Lower lobe of right lung (tissue), 2 donors: Measurements from ENCODE around the gene ERG. TPM values are rescaled to one million over a fixed set of nuclear protein-coding genes. Genes with fewer than 3 reads are reported as not detected.
A peak's percentile ranks its signal among the peaks of the same experiment; 100 is the strongest.

Experiments
- ATAC-seq, 2 donors: fragments of 200-7000 bp; cut with Tn5 transposase; one replicate each; pipeline ENCODE4 v1.9.1; 2020 to 2022; ENCODE audit warnings: mild to moderate bottlenecking in 2 of 2, moderate library complexity in 2 of 2
- DNase-seq: peaks from one replicate; pipeline ENCODE4 v3.0.0-alpha.2; 2020
- H3K27ac ChIP-seq: fragments of 200-600 bp; one replicate; pipeline ENCODE4 v1.8.0; 2022
- H3K27me3 ChIP-seq: fragments of 200-600 bp; one replicate; pipeline ENCODE4 v1.8.0; 2022; ENCODE audit warnings: low read depth
- H3K36me3 ChIP-seq: fragments of 200-600 bp; one replicate; pipeline ENCODE4 v1.8.0; 2022; ENCODE audit warnings: mild to moderate bottlenecking
- H3K4me1 ChIP-seq: fragments of 200-600 bp; one replicate; pipeline ENCODE4 v1.8.0; 2022
- H3K4me3 ChIP-seq: fragments of 200-600 bp; one replicate; pipeline ENCODE4 v1.8.0; 2022; ENCODE audit warnings: mild to moderate bottlenecking
- H3K9me3 ChIP-seq: fragments of 200-600 bp; one replicate; pipeline ENCODE4 v1.8.0; 2022
- CTCF ChIP-seq: fragments of 200-600 bp; IDR thresholded peaks from one replicate; pipeline ENCODE4 v1.8.0; 2022; ENCODE audit warnings: antibody characterized with exemption, mild to moderate bottlenecking
- intact Hi-C: fragments of 100-400 bp; cut with DNase I; formaldehyde crosslinking; loops from one replicate; pipeline ENCODE4 v1.11.0; 2022
- total RNA-seq: library from RNA; stranded (reverse); fragmentation: NEBNext Ultra II Directional; extraction: Animal tissue kit (Norgen Biotek cat#: 25700); gene quantifications from one replicate; pipeline ENCODE4 v1.2.1, GENCODE V29; 2021
- donor health status: DM: no; HTN: yes; CAD: no; lungs with severe emphysema.

The ERG gene
- total RNA-seq, 1 donor from 2014 or later: 38.0 TPM

DNA sequence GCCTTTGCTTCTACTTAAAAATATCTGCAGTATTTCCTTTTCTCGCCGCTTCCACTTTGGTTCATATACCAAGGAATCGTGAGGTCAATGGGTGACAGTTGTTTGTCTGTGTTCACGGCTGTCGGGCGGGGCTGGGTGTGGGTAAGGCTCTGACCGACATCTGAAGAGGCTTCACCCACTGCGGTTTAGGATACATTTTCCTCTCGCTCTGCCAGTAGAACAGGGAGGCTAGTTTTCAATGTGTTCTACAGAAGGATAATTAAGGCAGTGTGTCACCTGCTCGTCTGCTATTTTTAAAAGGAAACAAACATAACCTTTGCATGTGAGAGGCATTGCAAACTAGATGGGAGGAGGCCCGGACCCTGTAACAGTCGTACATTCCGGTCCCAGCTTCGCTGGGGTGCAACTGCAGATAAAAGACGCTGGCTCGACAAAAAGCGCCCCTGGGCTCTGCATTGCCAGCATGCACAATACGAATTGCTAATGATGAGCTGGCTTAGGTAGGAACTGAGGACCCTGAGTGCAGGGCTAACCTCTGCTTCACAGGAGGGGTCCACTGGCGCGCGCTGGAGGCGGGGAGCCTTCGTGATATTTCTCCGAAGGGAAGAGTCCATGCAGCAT is 8.5 kb upstream of the ERG start:
- TF ChIP-seq CTCF: no peak
- peak in 1 of 2 donors; percentile 46 for ATAC-seq
- no peaks in the 10 kb centered on the region for H3K27me3 ChIP-seq
- H3K27ac ChIP-seq: no peak overlapping the region
- intact Hi-C loops: no loop called here
- H3K36me3 ChIP-seq: no peaks in the 10 kb centered on the region
- H3K4me3 ChIP-seq: peak overlapping the region; percentile 42
- no peaks in the 10 kb centered on the region for H3K9me3 ChIP-seq
- peaks cover 15% of the 10 kb centered on the region for H3K4me1 ChIP-seq
- no peak for DNase-seq

DNA sequence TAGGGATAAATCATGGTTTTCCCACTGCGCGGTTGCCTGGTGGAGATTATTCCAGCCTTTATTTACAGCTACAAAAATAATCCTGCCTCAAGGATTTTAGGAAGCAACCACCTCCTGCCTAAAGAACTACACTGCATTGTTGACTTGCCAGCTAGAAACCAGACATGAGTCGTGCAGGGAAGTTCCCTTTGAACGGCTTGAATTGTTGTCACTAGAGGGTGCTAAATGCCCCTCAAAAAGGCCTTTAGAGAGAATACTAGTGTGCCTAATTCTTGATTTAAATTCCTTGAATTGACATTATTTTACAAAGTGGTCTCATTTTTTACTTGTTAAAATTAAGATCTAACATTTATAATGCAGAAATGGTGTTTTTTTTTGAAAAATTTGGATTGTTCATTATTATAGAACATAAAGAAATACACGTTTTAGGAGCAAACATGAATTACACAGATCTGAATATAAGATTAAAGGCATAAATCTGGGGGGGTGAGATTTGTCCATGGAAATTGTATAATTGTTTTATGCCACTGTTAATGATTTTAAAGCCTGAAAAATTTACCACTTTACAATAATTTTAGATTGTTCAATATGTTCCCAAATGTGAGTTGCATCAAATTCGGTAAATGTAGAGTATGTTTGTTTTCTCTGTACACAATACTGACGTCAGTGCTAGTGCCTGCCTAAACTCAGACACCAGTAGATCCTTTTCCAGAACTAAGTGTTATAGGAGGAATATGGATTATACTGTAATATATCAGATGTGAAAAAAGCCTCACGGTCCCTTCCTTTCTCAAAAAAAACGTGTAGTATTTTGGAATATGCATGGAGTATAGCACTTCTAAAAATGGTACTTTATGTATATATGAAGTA is 7.6 kb upstream of the ERG start:
- peak overlapping the region; percentile 42 for H3K4me3 ChIP-seq
- intact Hi-C loops: no loop called here
- no peaks in the 10 kb centered on the region for H3K9me3 ChIP-seq
- H3K27me3 ChIP-seq: no peaks in the 10 kb centered on the region
- H3K27ac ChIP-seq: no peak overlapping the region
- H3K4me1 ChIP-seq: peaks cover 15% of the 10 kb centered on the region
- DNase-seq (no peak), ATAC-seq (peak; percentile 81 to 89)
- no peaks in the 10 kb centered on the region for H3K36me3 ChIP-seq
- TF ChIP-seq CTCF: peak; percentile 72

DNA sequence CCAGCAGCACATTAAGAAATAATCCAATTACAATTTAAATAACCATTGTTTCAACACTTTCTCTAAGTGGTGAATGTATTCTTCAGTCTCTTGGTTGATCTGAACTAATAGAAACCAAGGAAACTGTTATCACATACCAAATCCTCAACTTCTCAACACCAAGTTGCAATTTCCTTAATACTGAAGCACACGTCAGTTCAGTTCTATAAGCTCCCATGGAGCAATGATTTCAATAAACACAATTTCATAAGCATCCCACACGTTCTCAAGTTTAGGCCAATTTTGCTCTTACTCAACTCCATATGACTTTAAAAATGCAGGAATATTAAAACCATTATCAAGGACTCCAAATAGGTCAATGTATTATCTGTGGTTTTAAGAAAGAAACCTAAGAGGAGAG is 5.8 kb upstream of the ERG start:
- intact Hi-C loops: no loop called here

GRCh38 chr21:38503583-38503982 is 5.3 kb upstream of the ERG start:
- H3K9me3 ChIP-seq: no peaks in the 10 kb centered on the region
- TF ChIP-seq CTCF: no peak
- H3K27me3 ChIP-seq: no peaks in the 10 kb centered on the region
- intact Hi-C loops: no loop called here
- H3K27ac ChIP-seq: peak overlapping the region; percentile 71
- no peak for DNase-seq
- H3K36me3 ChIP-seq: no peaks in the 10 kb centered on the region
- peak; percentile 38 to 43 for ATAC-seq
- peak overlapping the region; percentile 42 for H3K4me3 ChIP-seq
- H3K4me1 ChIP-seq: peaks cover 22% of the 10 kb centered on the region

More for the DNA sequence above, 5.8 kb upstream of the ERG start:
- Histone ChIP-seq H3K27ac (peak overlapping the region; percentile 71), H3K4me3 (peak overlapping the region; percentile 42), H3K27me3 (no peaks in the 10 kb centered on the region), H3K36me3 (no peaks in the 10 kb centered on the region), H3K9me3 (no peaks in the 10 kb centered on the region), H3K4me1 (peaks cover 22% of the 10 kb centered on the region)
- no peak for ATAC-seq
- no peak for TF ChIP-seq CTCF
- DNase-seq: no peak

- Histone ChIP-seq H3K36me3 (no peaks in the 10 kb centered on the region), H3K4me1 (peaks cover 7% of the 10 kb centered on the region), H3K27ac (peak overlapping the region; percentile 82), H3K27me3 (no peaks in the 10 kb centered on the region), H3K4me3 (no peak overlapping the region), H3K9me3 (no peaks in the 10 kb centered on the region)
- intact Hi-C loops: no loop called here
- DNase-seq (no peak), ATAC-seq (no peak)
- TF ChIP-seq CTCF: no peak
These were observed 1.8 kb upstream of the ERG start for GRCh38 chr21:38500073-38500472.
